Neural cell (in vitro differentiated cells): Measurements from ENCODE around the gene ARSB. TPM values are rescaled to one million over a fixed set of nuclear protein-coding genes. Genes with fewer than 3 reads are reported as not detected.

ENCODE experiments used
- H2AFZ ChIP-seq: fragments of 200-600, 300-800 bp; sonication (generic), shearing (Covaris generic); 2 replicates; pipeline ENCODE4 v1.6.0; 2014; ENCODE audit warnings: low read depth, mild to moderate bottlenecking, antibody characterized with exemption, low read length, moderate library complexity
- H3F3A ChIP-seq: fragments of 200-600 bp; shearing (Covaris generic); 2 replicates; pipeline ENCODE4 v1.6.1; 2016; ENCODE audit warnings: mild to moderate bottlenecking, moderate library complexity, mixed read lengths, antibody characterized with exemption, low read length; ENCODE audit not compliant: insufficient read depth, poor library complexity, severe bottlenecking
- H3K27ac ChIP-seq: fragments of 200-600, 300-800 bp; sonication (generic), shearing (Covaris generic); 2 replicates; pipeline ENCODE4 v1.5.1; 2014; ENCODE audit warnings: mild to moderate bottlenecking, low read length, moderate library complexity
- H3K27me3 ChIP-seq: fragments of 300-800, 200-600 bp; sonication (generic), shearing (Covaris generic); 2 replicates; pipeline ENCODE4 v1.6.0; 2014; ENCODE audit warnings: mild to moderate bottlenecking, low read depth, low read length, moderate library complexity; ENCODE audit not compliant: insufficient read depth
- H3K36me3 ChIP-seq: fragments of 300-800, 200-600 bp; sonication (generic), shearing (Covaris generic); 2 replicates; pipeline ENCODE4 v1.5.1; 2014; ENCODE audit warnings: mild to moderate bottlenecking, antibody characterized with exemption, low read length, moderate library complexity; ENCODE audit not compliant: insufficient read depth
- H3K4me2 ChIP-seq: fragments of 300-800, 200-600 bp; sonication (generic), shearing (Covaris generic); 2 replicates; pipeline ENCODE4 v1.6.0; 2014; ENCODE audit warnings: mild to moderate bottlenecking, low read length
- H3K4me3 ChIP-seq: fragments of 300-800, 200-600 bp; sonication (generic), shearing (Covaris generic); 2 replicates; pipeline ENCODE4 v1.5.1; 2014; ENCODE audit warnings: mild to moderate bottlenecking, low read length, moderate library complexity
- H3K79me2 ChIP-seq: fragments of 200-600 bp; shearing (Covaris generic); replicated peaks from 2 replicates; pipeline ENCODE4 v1.6.0; 2014; ENCODE audit warnings: mild to moderate bottlenecking, low read length, moderate library complexity; ENCODE audit not compliant: insufficient read depth
- H3K9ac ChIP-seq: fragments of 300-800, 200-600 bp; sonication (generic), shearing (Covaris generic); 2 replicates; pipeline ENCODE4 v1.6.1; 2016; ENCODE audit warnings: mild to moderate bottlenecking, low read length, mixed read lengths
- H3K9me2 ChIP-seq: fragments of 200-600 bp; shearing (Covaris generic); 2 replicates; pipeline ENCODE4 v1.6.1; 2016; ENCODE audit warnings: mild to moderate bottlenecking, low read length, mixed read lengths; ENCODE audit not compliant: insufficient read depth
- H3K9me3 ChIP-seq: fragments of 200-600, 300-800 bp; sonication (generic), shearing (Covaris generic); 2 replicates; pipeline ENCODE4 v1.6.1; 2016; ENCODE audit warnings: mild to moderate bottlenecking, mixed run types, low read length, moderate library complexity, mixed read lengths
- H4K20me1 ChIP-seq: fragments of 200-600 bp; shearing (Covaris generic); 2 replicates; pipeline ENCODE4 v1.6.1; 2016; ENCODE audit warnings: mild to moderate bottlenecking, mixed run types; ENCODE audit not compliant: insufficient read depth
- CTCF ChIP-seq: fragments of 450-650 bp; IDR thresholded peaks from 2 replicates; pipeline ENCODE4 v1.5.1; 2014; ENCODE audit warnings: antibody characterized with exemption, mild to moderate bottlenecking, moderate library complexity; ENCODE audit not compliant: poor library complexity, severe bottlenecking
- EP300 ChIP-seq: fragments of 450-650 bp; conservative IDR thresholded peaks from 2 replicates; pipeline ENCODE4 v1.6.1; 2014; ENCODE audit warnings: antibody characterized with exemption, mild to moderate bottlenecking, moderate library complexity; ENCODE audit not compliant: poor library complexity, severe bottlenecking
- EZH2 ChIP-seq: fragments of 200-600, 300-800 bp; shearing (Covaris generic), sonication (generic); IDR thresholded peaks from 2 replicates; pipeline ENCODE4 v1.6.1; 2014; ENCODE audit warnings: antibody characterized with exemption, low read length, borderline replicate concordance, mild to moderate bottlenecking; ENCODE audit not compliant: insufficient read depth, poor library complexity, severe bottlenecking
- MXI1 ChIP-seq: fragments of 450-650 bp; conservative IDR thresholded peaks from 2 replicates; pipeline ENCODE4 v1.6.1; 2014; ENCODE audit warnings: antibody characterized with exemption, mild to moderate bottlenecking; ENCODE audit not compliant: poor library complexity, severe bottlenecking
- POLR2AphosphoS5 ChIP-seq: IDR thresholded peaks from 2 replicates; pipeline ENCODE4 v1.6.1; 2012
- RAD21 ChIP-seq: fragments of 450-650 bp; conservative IDR thresholded peaks from 2 replicates; pipeline ENCODE4 v1.6.1; 2014; ENCODE audit warnings: antibody characterized with exemption, mild to moderate bottlenecking, moderate library complexity
- SMC3 ChIP-seq: fragments of 450-650 bp; conservative IDR thresholded peaks from 2 replicates; pipeline ENCODE4 v1.6.1; 2014; ENCODE audit warnings: antibody characterized with exemption, mild to moderate bottlenecking, moderate library complexity; ENCODE audit not compliant: poor library complexity
- TAF1 ChIP-seq: IDR thresholded peaks from 2 replicates; pipeline ENCODE4 v1.6.1; 2012; ENCODE audit warnings: low read depth
- polyA plus RNA-seq: library from polyadenylated mRNA; depleted of rRNA; stranded (reverse); fragments of >200 nt; gene quantifications from 2 replicates; pipeline ENCODE4 v1.2.3, GENCODE V29; 2014
- TF ChIP-seq, protein P1 (sequence below): IDR thresholded peaks from 2 replicates; pipeline ENCODE4 v1.6.1; 2012; ENCODE audit warnings: borderline replicate concordance

Gene ARSB
- polyA plus RNA-seq, 1 donor from 2014 or later, result 8.7 TPM

GRCh38 chr5:78741019-78741418 is 244.1 kb downstream of the ARSB start:
- no peak overlapping the region for H3K4me2 ChIP-seq
- no peak overlapping the region for H2AFZ ChIP-seq
- H3K27ac ChIP-seq, result no peak overlapping the region
- H3F3A ChIP-seq, result no peaks in the 10 kb centered on the region
- H3K9ac ChIP-seq, result no peak overlapping the region
- TF ChIP-seq MXI1 (no peak), RAD21 (no peak), EZH2 (no peak), CTCF (no peak)
- H3K9me2 ChIP-seq, result no peaks in the 10 kb centered on the region
- no peaks in the 10 kb centered on the region for H3K36me3 ChIP-seq
- H3K4me3 ChIP-seq, result no peak overlapping the region
- no peaks in the 10 kb centered on the region for H4K20me1 ChIP-seq
- no peaks in the 10 kb centered on the region for H3K27me3 ChIP-seq
- no peaks in the 10 kb centered on the region for H3K9me3 ChIP-seq
- no peaks in the 10 kb centered on the region for H3K79me2 ChIP-seq

DNA sequence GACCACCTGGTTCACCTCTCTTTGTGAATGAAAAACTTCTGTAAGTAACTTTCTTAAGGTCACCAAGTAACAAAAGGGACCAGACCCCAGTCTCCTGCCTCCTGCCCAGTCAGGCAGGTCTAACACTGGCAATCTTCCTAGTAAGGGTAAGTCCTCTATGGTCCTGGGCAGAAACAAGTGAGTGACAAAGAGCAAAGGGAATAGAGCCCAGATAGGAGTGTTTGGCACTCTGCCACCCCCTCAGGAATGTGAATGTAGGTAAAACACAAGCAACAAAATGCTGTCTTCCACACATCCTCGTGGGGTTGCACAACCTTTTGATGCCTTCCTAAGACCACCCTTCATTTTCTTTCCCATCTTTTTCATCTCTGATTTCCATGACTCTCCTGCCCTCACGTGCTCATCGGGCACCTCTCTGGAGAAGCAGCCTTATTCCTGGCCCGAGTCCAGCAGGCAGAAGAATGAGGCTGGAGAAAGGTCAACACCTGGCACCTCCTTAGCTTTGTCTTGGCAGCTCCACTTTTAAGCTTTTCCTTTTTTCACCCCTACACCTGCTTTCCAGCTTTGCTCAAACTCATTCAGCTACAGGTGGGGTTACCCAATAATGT is 246.3 kb downstream of the ARSB start:
- Histone ChIP-seq H3K36me3 (no peaks in the 10 kb centered on the region), H3F3A (no peaks in the 10 kb centered on the region), H2AFZ (no peak overlapping the region), H3K79me2 (no peaks in the 10 kb centered on the region), H3K9ac (no peak overlapping the region), H4K20me1 (no peaks in the 10 kb centered on the region), H3K4me2 (no peak overlapping the region), H3K4me3 (no peak overlapping the region), H3K27ac (no peak overlapping the region), H3K27me3 (no peaks in the 10 kb centered on the region), H3K9me2 (no peaks in the 10 kb centered on the region), H3K9me3 (no peaks in the 10 kb centered on the region)
- no peak for TF ChIP-seq TAF1
- no peak for TF ChIP-seq MXI1
- TF ChIP-seq EP300, result no peak
- TF ChIP-seq SMC3, result no peak
- TF ChIP-seq CTCF, result no peak
- TF ChIP-seq POLR2AphosphoS5, result no peak
- no peak for TF ChIP-seq RAD21
- TF ChIP-seq, protein P1, sequence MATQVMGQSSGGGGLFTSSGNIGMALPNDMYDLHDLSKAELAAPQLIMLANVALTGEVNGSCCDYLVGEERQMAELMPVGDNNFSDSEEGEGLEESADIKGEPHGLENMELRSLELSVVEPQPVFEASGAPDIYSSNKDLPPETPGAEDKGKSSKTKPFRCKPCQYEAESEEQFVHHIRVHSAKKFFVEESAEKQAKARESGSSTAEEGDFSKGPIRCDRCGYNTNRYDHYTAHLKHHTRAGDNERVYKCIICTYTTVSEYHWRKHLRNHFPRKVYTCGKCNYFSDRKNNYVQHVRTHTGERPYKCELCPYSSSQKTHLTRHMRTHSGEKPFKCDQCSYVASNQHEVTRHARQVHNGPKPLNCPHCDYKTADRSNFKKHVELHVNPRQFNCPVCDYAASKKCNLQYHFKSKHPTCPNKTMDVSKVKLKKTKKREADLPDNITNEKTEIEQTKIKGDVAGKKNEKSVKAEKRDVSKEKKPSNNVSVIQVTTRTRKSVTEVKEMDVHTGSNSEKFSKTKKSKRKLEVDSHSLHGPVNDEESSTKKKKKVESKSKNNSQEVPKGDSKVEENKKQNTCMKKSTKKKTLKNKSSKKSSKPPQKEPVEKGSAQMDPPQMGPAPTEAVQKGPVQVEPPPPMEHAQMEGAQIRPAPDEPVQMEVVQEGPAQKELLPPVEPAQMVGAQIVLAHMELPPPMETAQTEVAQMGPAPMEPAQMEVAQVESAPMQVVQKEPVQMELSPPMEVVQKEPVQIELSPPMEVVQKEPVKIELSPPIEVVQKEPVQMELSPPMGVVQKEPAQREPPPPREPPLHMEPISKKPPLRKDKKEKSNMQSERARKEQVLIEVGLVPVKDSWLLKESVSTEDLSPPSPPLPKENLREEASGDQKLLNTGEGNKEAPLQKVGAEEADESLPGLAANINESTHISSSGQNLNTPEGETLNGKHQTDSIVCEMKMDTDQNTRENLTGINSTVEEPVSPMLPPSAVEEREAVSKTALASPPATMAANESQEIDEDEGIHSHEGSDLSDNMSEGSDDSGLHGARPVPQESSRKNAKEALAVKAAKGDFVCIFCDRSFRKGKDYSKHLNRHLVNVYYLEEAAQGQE, result no peak
